Ascending aorta (tissue), 2 donors: ENCODE results near the gene ZNF750. TPM values are rescaled to one million over a fixed set of nuclear protein-coding genes. Genes with fewer than 3 reads are reported as not detected.

Source experiments
- DNase-seq, 2 donors: peaks; one replicate each; pipeline ENCODE4 v3.0.0-alpha.2; 2019; ENCODE audit warnings: low spot score in 2 of 2
- H3K27ac ChIP-seq, 2 donors: fragments of 200-600 bp; sonication (generic); one replicate each; pipeline ENCODE4 v1.5.1; 2016 to 2017; ENCODE audit warnings: mild to moderate bottlenecking in 1 of 2
- H3K27me3 ChIP-seq: fragments of 200-600 bp; sonication (generic); one replicate; pipeline ENCODE4 v1.5.1; 2017
- H3K36me3 ChIP-seq, 2 donors: fragments of 200-600 bp; sonication (generic); one replicate each; pipeline ENCODE4 v1.5.1; 2016
- H3K4me1 ChIP-seq, 2 donors: fragments of 200-600 bp; sonication (generic); one replicate each; pipeline ENCODE4 v1.5.1; 2016 to 2017; ENCODE audit warnings: mild to moderate bottlenecking in 1 of 2
- H3K4me3 ChIP-seq, 2 donors: fragments of 200-600 bp; sonication (generic); one replicate each; pipeline ENCODE4 v1.5.1; 2016 to 2017; ENCODE audit warnings: mild to moderate bottlenecking in 1 of 2
- H3K9me3 ChIP-seq, 2 donors: fragments of 200-600 bp; sonication (generic); one replicate each; pipeline ENCODE4 v1.5.1; 2016
- intact Hi-C: fragments of 100-400 bp; cut with DNase I; formaldehyde crosslinking; loops from one replicate; pipeline ENCODE4 v1.15.1; 2023
- total RNA-seq: library from RNA; depleted of rRNA; stranded (reverse); fragments of >200 nt; gene quantifications from one replicate; pipeline ENCODE4 v1.1.0, GENCODE V29; 2016
- TF ChIP-seq, protein P1 (sequence below), 3 experiments: fragments of 200-600 bp in 2 of 3; fragments of 450-650 bp in 1 of 3; sonication (generic) in 2 of 3; IDR thresholded peaks; one replicate each; pipeline ENCODE4 v1.5.1; 2016 to 2019; ENCODE audit warnings: antibody characterized with exemption in 3 of 3, mild to moderate bottlenecking in 1 of 3, moderate library complexity in 1 of 3

The ZNF750 gene
- total RNA-seq, 1 donor from 2014 or later: not detected

DNA sequence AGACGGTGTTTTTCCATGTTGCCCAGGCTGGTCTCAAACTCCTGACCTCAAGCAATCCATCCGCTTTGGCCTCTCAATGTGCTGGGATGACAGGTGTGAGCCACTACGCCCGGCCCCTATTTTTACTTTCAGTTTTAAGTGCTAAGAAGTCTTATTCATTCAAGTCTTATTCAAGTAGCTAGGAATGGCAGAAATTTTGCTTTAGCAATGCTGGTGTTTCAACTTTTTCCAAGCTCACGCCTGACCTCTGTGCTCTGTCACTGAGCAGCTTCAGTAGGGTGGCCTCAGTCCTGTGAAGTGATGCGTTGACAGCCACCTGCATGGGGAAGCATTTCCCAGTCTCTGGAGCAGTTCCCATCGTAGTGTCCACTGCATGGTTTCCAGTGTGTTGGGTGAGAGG is 12.9 kb downstream of the ZNF750 start:
- H3K9me3 ChIP-seq: no peaks in the 10 kb centered on the region
- H3K36me3 ChIP-seq: peaks cover 0 to 12% of the 10 kb centered on the region in 2 donors
- intact Hi-C loops: no loop called here
- TF ChIP-seq, protein P1, sequence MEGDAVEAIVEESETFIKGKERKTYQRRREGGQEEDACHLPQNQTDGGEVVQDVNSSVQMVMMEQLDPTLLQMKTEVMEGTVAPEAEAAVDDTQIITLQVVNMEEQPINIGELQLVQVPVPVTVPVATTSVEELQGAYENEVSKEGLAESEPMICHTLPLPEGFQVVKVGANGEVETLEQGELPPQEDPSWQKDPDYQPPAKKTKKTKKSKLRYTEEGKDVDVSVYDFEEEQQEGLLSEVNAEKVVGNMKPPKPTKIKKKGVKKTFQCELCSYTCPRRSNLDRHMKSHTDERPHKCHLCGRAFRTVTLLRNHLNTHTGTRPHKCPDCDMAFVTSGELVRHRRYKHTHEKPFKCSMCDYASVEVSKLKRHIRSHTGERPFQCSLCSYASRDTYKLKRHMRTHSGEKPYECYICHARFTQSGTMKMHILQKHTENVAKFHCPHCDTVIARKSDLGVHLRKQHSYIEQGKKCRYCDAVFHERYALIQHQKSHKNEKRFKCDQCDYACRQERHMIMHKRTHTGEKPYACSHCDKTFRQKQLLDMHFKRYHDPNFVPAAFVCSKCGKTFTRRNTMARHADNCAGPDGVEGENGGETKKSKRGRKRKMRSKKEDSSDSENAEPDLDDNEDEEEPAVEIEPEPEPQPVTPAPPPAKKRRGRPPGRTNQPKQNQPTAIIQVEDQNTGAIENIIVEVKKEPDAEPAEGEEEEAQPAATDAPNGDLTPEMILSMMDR (IDR thresholded peaks at IDR 0.05): no peak
- H3K27ac ChIP-seq: no peak overlapping the region
- H3K4me3 ChIP-seq: no peak overlapping the region
- DNase-seq: no peak
- H3K4me1 ChIP-seq: no peaks in the 10 kb centered on the region
- H3K27me3 ChIP-seq: no peaks in the 10 kb centered on the region

DNA sequence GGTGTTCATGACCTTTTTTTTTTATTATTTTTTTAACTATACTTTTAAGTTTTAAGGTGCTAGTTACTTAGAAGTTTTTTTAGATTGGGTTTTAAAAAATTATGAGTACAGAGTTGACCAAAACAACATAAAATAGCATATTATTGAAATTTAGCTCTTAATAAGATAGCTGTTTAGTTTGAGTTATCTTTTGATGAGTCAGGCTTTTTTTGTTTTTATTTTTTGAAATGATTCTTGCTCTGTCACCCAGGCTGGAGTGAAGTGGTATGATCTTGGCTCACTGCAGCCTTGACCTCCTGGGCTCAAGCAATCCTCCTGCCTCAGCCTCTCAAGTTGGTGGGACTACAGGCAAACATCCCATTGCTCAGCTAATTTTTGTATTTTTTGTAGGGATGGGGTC is 13.6 kb downstream of the ZNF750 start:
- no peak overlapping the region for H3K27ac ChIP-seq
- H3K4me3 ChIP-seq: no peak overlapping the region
- H3K27me3 ChIP-seq: no peaks in the 10 kb centered on the region
- H3K9me3 ChIP-seq: peaks cover 0 to 1% of the 10 kb centered on the region in 2 donors
- peaks cover 0 to 13% of the 10 kb centered on the region in 2 donors for H3K36me3 ChIP-seq
- no peak for DNase-seq
- TF ChIP-seq, protein P1 (IDR thresholded peaks at IDR 0.05): no peak
- H3K4me1 ChIP-seq: no peaks in the 10 kb centered on the region
- intact Hi-C loops: no loop called here

DNA sequence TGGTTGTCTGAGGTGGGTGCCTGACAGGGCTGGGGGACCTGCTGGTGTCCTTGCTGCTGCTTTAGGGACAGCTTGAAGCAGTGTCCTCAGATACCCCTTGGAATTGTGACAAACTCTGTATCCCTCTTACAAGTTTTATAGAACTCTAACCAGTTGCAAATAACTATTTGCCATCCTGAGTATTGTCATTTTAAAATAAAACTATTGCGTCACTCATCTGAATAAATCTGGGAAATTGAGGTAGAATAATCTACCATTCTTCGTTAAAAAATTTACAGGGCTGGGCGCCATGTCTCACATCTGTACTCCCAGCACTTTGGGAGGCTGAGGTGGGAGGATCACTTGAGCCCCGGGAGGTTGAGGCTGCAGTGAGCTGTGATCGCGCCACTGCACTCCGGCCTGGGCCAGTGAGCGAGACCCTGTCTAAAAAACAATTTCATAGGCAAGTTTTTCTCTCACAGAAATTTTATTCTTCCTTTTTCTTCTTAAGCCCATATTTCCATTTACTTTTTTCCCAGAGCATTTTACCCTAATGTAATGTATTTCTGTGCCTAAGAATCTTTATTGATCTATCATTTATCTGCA is 14.2 kb downstream of the ZNF750 start:
- no peak overlapping the region for H3K27ac ChIP-seq
- no peak overlapping the region for H3K4me3 ChIP-seq
- no peak for DNase-seq
- H3K4me1 ChIP-seq: no peaks in the 10 kb centered on the region
- intact Hi-C loops: no loop called here
- H3K36me3 ChIP-seq: peaks cover 0 to 18% of the 10 kb centered on the region in 2 donors
- H3K9me3 ChIP-seq: peaks cover 0 to 7% of the 10 kb centered on the region in 2 donors
- no peaks in the 10 kb centered on the region for H3K27me3 ChIP-seq
- TF ChIP-seq, protein P1 (IDR thresholded peaks at IDR 0.05): no peak

DNA sequence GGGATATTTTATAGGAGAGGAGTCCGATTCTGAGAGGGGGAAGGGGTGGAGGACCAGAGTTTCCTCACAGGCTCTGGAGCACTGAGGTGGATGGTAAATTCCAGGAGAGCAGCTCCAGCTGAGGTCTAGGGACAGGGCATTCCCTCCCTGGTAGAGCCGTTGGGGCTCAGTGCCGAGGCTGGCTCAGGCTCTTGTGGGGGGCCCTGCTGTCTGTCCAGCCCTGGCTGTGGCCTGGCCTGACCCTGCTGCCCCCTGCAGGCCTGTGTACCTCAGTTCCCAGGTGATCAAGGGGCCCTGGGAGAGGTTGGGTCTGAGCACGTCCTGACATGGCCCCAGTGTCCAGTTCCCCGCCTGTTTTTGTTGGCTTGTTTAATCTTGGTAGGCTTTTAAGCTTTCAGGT is 16.8 kb downstream of the ZNF750 start:
- Histone ChIP-seq H3K4me1 (no peaks in the 10 kb centered on the region), H3K4me3 (no peak overlapping the region), H3K9me3 (peaks cover 12 to 13% of the 10 kb centered on the region in 2 donors), H3K27me3 (no peaks in the 10 kb centered on the region), H3K27ac (no peak overlapping the region), H3K36me3 (peaks cover 10 to 41% of the 10 kb centered on the region in 2 donors)
- TF ChIP-seq, protein P1 (IDR thresholded peaks at IDR 0.05): no peak
- no peak for DNase-seq
- intact Hi-C loops: no loop called here

DNA sequence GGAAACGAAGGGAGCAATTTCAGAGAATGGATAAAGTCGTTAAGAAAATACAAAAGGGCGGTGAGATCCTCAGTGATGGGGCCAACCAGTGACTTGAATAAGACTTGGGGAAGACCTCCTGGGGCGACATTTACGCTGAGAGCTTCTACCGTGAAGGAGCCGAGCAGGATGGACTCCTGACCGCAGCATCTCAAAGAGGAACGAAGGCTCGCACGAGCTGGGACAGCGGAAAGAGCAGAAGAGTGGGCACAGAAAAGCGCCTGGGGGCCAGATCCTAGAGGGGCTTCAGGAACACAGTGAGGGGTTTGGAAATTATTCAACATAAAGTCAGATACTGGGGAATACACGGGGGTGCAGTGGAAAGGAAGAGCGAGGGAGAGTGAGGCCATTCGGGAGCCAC is 17.5 kb downstream of the ZNF750 start:
- no peaks in the 10 kb centered on the region for H3K4me1 ChIP-seq
- DNase-seq: no peak
- intact Hi-C loops: no loop called here
- TF ChIP-seq, protein P1 (IDR thresholded peaks at IDR 0.05): no peak
- peaks cover 15 to 43% of the 10 kb centered on the region in 2 donors for H3K36me3 ChIP-seq
- H3K27ac ChIP-seq: no peak overlapping the region
- H3K9me3 ChIP-seq: peaks cover 12 to 13% of the 10 kb centered on the region in 2 donors
- no peaks in the 10 kb centered on the region for H3K27me3 ChIP-seq
- no peak overlapping the region for H3K4me3 ChIP-seq

DNA sequence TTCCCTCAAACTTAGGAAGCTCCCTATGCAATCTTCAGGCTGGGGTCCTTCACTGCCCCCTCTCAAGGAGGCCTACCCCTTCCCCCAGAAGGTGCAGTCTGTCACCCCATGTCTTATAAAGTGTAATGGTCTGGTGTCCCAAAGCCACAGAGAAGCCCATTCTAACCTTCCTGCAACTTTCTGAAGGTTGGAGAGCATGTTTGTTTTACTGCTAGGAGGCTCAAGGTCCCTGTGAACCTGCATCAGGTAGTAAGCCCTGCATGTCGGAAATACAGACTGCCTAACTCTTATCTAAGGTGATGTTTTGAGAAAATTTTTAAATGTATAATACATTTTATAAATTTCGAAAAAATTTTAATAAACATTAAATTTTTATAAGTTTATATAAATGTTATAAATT is 18.3 kb downstream of the ZNF750 start:
- no peaks in the 10 kb centered on the region for H3K27me3 ChIP-seq
- H3K9me3 ChIP-seq: peaks cover 12 to 13% of the 10 kb centered on the region in 2 donors
- TF ChIP-seq, protein P1 (IDR thresholded peaks at IDR 0.05): no peak
- no peak for DNase-seq
- intact Hi-C loops: no loop called here
- peaks cover 15 to 44% of the 10 kb centered on the region in 2 donors for H3K36me3 ChIP-seq
- no peak overlapping the region for H3K4me3 ChIP-seq
- no peak overlapping the region for H3K27ac ChIP-seq
- H3K4me1 ChIP-seq: no peaks in the 10 kb centered on the region
